Body of pancreas (tissue), 4 donors: Measurements from ENCODE around the gene DNAJC5G.
"Not testable (repeated sequence)": the region's sequence is repeated elsewhere in the genome, so short reads cannot be mapped to it uniquely, and the experiment has no call there.

ENCODE experiments used
- CTCF ChIP-seq, 7 experiments: fragments of 450-650 bp in 4 of 7; fragments of 200-600 bp in 3 of 7; sonication (generic) in 3 of 7; IDR thresholded peaks; one replicate each; pipeline ENCODE4 v1.5.1; 2016 to 2019; ENCODE audit warnings: antibody characterized with exemption in 7 of 7
- POLR2A ChIP-seq, 3 donors: fragments of 450-650 bp; IDR thresholded peaks; one replicate each; pipeline ENCODE4 v1.6.1; 2016; ENCODE audit warnings: antibody characterized with exemption in 3 of 3, mild to moderate bottlenecking in 2 of 3

- TF ChIP-seq POLR2A, CTCF (IDR thresholded peaks at IDR 0.05): not testable (repeated sequence)
Observed at GRCh38 chr2:27268296-27268695, 6.9 kb upstream of the DNAJC5G start.
